Activated CD4-positive, CD25-positive, alpha-beta regulatory T cell treated with anti-CD3 and anti-CD28 coated beads, Interleukin-2, amount 50 U/mL, for 24 hours (primary cell): Measurements from ENCODE around the gene BAK1.
"Not testable (repeated sequence)": the region's sequence is repeated elsewhere in the genome, so short reads cannot be mapped to it uniquely, and the experiment has no call there.

Experiments
- ATAC-seq, 2 donors: fragments of 150-1000 bp; cut with Tn5 transposase; one replicate each; pipeline ENCODE4 v1.10.0; 2021; ENCODE audit warnings: mild to moderate bottlenecking in 1 of 2, moderate library complexity in 1 of 2

BAK1 gene

GRCh38 chr6:33585403-33586107, 5.5 kb upstream of the BAK1 start:
- peak; percentile 84 to 85 for ATAC-seq

- ATAC-seq: no peak
These were observed 4.8 kb upstream of the BAK1 start for GRCh38 chr6:33584700-33585402.

- ATAC-seq: no peak
These were observed 3.6 kb upstream of the BAK1 start for GRCh38 chr6:33583591-33584155.

GRCh38 chr6:33581186-33581585, 1.1 kb upstream of the BAK1 start:
- ATAC-seq: no peak

GRCh38 chr6:33578588-33579011, 1.5 kb downstream of the BAK1 start:
- ATAC-seq: peak; percentile 11 to 21

GRCh38 chr6:33578164-33578563, 1.9 kb downstream of the BAK1 start:
- no peak for ATAC-seq

- ATAC-seq: no peak
These were observed 2.4 kb downstream of the BAK1 start for GRCh38 chr6:33577718-33578117.

GRCh38 chr6:33577106-33577535, 3.0 kb downstream of the BAK1 start:
- no peak for ATAC-seq

GRCh38 chr6:33576668-33577067, 3.4 kb downstream of the BAK1 start:
- no peak for ATAC-seq

- ATAC-seq: no peak
These were observed 4.9 kb downstream of the BAK1 start for GRCh38 chr6:33575211-33575610.

- ATAC-seq: no peak
These were observed 8.3 kb downstream of the BAK1 start for GRCh38 chr6:33571637-33572316.

- ATAC-seq: peak; percentile 93 to 94
These were observed 9.1 kb downstream of the BAK1 start for GRCh38 chr6:33570806-33571636.

- no peak for ATAC-seq
These were observed 11.1 kb downstream of the BAK1 start for GRCh38 chr6:33568826-33569570.

GRCh38 chr6:33567836-33568235, 12.2 kb downstream of the BAK1 start:
- no peak for ATAC-seq

- ATAC-seq: no peak
These were observed 13.6 kb downstream of the BAK1 start for GRCh38 chr6:33566182-33567084.

GRCh38 chr6:33558801-33559200, 21.3 kb downstream of the BAK1 start:
- ATAC-seq: no peak

GRCh38 chr6:33557376-33557775, 22.7 kb downstream of the BAK1 start:
- no peak for ATAC-seq

GRCh38 chr6:33552883-33553282, 27.2 kb downstream of the BAK1 start:
- not testable (repeated sequence) for ATAC-seq

GRCh38 chr6:33552252-33552651, 27.8 kb downstream of the BAK1 start:
- ATAC-seq: no peak

GRCh38 chr6:33551538-33551937, 28.5 kb downstream of the BAK1 start:
- ATAC-seq: no peak

- no peak for ATAC-seq
These were observed 30.2 kb downstream of the BAK1 start for GRCh38 chr6:33549896-33550295.
